Measurements from ENCODE around the gene KLK8.

The KLK8 gene

DNA sequence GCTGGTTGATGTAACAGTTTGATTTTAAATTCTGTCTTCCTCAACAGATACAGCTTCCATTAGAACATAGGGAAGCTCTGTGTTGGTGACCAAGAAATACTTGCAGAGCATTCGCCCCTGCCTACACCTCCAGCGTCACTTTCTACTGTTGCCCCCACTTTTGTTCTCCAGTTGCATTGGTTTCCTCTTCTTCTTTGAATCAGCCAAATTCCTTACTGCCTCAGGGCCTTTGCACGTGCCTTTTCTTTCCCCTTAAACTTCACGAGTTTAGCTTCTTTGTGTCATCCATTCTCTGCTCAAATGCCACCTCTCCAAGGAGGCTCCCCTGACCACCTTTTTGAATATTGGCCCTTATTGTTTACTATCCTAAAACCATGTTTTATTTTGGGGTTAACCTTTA is 54.3 kb downstream of the KLK8 start:
- DNase-seq (ENCODE audit: low read depth in 2 of 2) = no peak

Data from stimulated activated CD4-positive, alpha-beta T cell treated with anti-CD3 and anti-CD28 coated beads, Interleukin-1b, Interleukin-23, amount 100 ng/mL, for 4 hours (primary cell).